Caco-2 (cell line): ENCODE measurements around the gene LY6G5B. TPM values are rescaled to one million over a fixed set of nuclear protein-coding genes. Genes with fewer than 3 reads are reported as not detected.

ENCODE experiments used
- BruUV-seq: library from RNA; stranded (reverse); fragments of 400-500 nt; replicated peaks from 2 replicates; lab custom pipeline; 2021; lab: Mats Ljungman, UMichigan
- CTCF ChIA-PET: fragments of 300-600 bp; sonication (Branson Sonifier 250); formaldehyde crosslinking; loops from one replicate; lab custom pipeline; 2022; ENCODE audit warnings: antibody characterized with exemption; lab: Charles Lee
- POLR2A ChIA-PET: fragments of 300-600 bp; sonication (Branson Sonifier 250); formaldehyde crosslinking; loops from one replicate; lab custom pipeline; 2022; ENCODE audit warnings: antibody characterized with exemption; lab: Charles Lee
- DNase-seq, 2 experiments: peaks; one replicate each; pipeline versions ENCODE4 v3.0.0 to v3.0.0-alpha.2; 2020 to 2022
- H3K27me3 ChIP-seq: replicated peaks from 2 replicates; pipeline ENCODE4 v1.6.0; 2011; ENCODE audit warnings: low read length; ENCODE audit not compliant: control insufficient read depth, insufficient read depth
- H3K36me3 ChIP-seq: 2 replicates; pipeline ENCODE4 v1.5.1; 2011; ENCODE audit warnings: low read length; ENCODE audit not compliant: control insufficient read depth, insufficient read depth
- H3K4me1 ChIP-seq: fragments of 250-450 bp; sonication (Bioruptor Pico); 2 replicates; pipeline ENCODE4 v1.5.1; 2020; ENCODE audit warnings: mild to moderate bottlenecking
- H3K4me3 ChIP-seq: 2 replicates; pipeline ENCODE4 v1.5.1; 2011; ENCODE audit warnings: low read depth, mild to moderate bottlenecking, control low read depth, low read length
- H3K9me3 ChIP-seq: fragments of 250-450 bp; sonication (Bioruptor Pico); 2 replicates; pipeline ENCODE4 v1.5.1; 2020; ENCODE audit warnings: mild to moderate bottlenecking, moderate library complexity
- H3K27ac Mint-ChIP-seq: one replicate; pipeline ENCODE4 v1.8.0; 2022; ENCODE audit warnings: mixed read lengths; ENCODE audit not compliant: unreplicated experiment
- H3K27me3 Mint-ChIP-seq: one replicate; pipeline ENCODE4 v1.8.0; 2022; ENCODE audit warnings: mixed read lengths; ENCODE audit not compliant: insufficient read depth, unreplicated experiment
- H3K36me3 Mint-ChIP-seq: one replicate; pipeline ENCODE4 v1.8.0; 2022; ENCODE audit warnings: mild to moderate bottlenecking, mixed read lengths; ENCODE audit not compliant: insufficient read depth, unreplicated experiment
- H3K4me1 Mint-ChIP-seq: one replicate; pipeline ENCODE4 v1.8.0; 2022; ENCODE audit warnings: low read depth, mixed read lengths; ENCODE audit not compliant: unreplicated experiment
- H3K4me3 Mint-ChIP-seq: one replicate; pipeline ENCODE4 v1.8.0; 2022; ENCODE audit warnings: mild to moderate bottlenecking, moderate library complexity, mixed read lengths; ENCODE audit not compliant: unreplicated experiment
- H3K9me3 Mint-ChIP-seq: one replicate; pipeline ENCODE4 v1.8.0; 2022; ENCODE audit warnings: mixed read lengths; ENCODE audit not compliant: unreplicated experiment
- CTCF ChIP-seq, 2 experiments: fragments of 200-600 bp in 1 of 2; IDR thresholded peaks; 1 replicate in 1 of 2; 2 replicates in 1 of 2; pipeline versions ENCODE4 v1.5.1 to v1.8.0; 2011 to 2022; ENCODE audit warnings: antibody characterized with exemption in 1 of 2, control low read depth in 1 of 2, inconsistent platforms in 1 of 2, low read depth in 1 of 2, low read length in 1 of 2, mild to moderate bottlenecking in 1 of 2, moderate library complexity in 1 of 2; ENCODE audit not compliant: insufficient read depth in 1 of 2, severe bottlenecking in 1 of 2, unreplicated experiment in 1 of 2
- intact Hi-C: fragments of 100-400 bp; cut with micrococcal nuclease; formaldehyde crosslinking; loops from one replicate; pipeline ENCODE4 v1.10.0; 2022; ENCODE audit not compliant: unreplicated experiment
- total RNA-seq: library from RNA; stranded (reverse); gene quantifications from 2 replicates; pipeline ENCODE4 v1.2.3, GENCODE V29; 2022

The LY6G5B gene
- total RNA-seq, 1 experiment from 2014 or later: 17.5 TPM

GRCh38 chr6:31657406-31658157, 12.2 kb upstream of the LY6G5B start:
- ChIA-PET CTCF (no interaction called here), POLR2A (interaction anchor here (0.6 kb wide), 1 partner anchor 381 kb away, joined by 7 read pairs; no protein-coding TSS in a partner anchor)
- Histone ChIP-seq H3K9me3 (no peaks in the 10 kb centered on the region), H3K36me3 (peaks cover 9% of the 10 kb centered on the region), H3K27me3 (no peaks in the 10 kb centered on the region), H3K4me1 (peaks cover 40% of the 10 kb centered on the region), H3K4me3 (no peak overlapping the region)
- no peak for TF ChIP-seq CTCF (IDR thresholded peaks at IDR 0.05; ENCODE audit: insufficient read depth in 1 of 2, low read depth in 1 of 2, low read length in 1 of 2, severe bottlenecking in 1 of 2, unreplicated experiment in 1 of 2)
- H3K4me1 Mint-ChIP-seq: peaks cover 41% of the 10 kb centered on the region
- peak overlapping the region; percentile 88 for H3K27ac Mint-ChIP-seq
- no peak for DNase-seq
- no TSS peak for BruUV-seq
- H3K36me3 Mint-ChIP-seq: peaks cover 66% of the 10 kb centered on the region
- H3K4me3 Mint-ChIP-seq: peak overlapping the region; percentile 57
- intact Hi-C loops: no loop called here
- no peaks in the 10 kb centered on the region for H3K27me3 Mint-ChIP-seq
- H3K9me3 Mint-ChIP-seq: no peaks in the 10 kb centered on the region

DNA sequence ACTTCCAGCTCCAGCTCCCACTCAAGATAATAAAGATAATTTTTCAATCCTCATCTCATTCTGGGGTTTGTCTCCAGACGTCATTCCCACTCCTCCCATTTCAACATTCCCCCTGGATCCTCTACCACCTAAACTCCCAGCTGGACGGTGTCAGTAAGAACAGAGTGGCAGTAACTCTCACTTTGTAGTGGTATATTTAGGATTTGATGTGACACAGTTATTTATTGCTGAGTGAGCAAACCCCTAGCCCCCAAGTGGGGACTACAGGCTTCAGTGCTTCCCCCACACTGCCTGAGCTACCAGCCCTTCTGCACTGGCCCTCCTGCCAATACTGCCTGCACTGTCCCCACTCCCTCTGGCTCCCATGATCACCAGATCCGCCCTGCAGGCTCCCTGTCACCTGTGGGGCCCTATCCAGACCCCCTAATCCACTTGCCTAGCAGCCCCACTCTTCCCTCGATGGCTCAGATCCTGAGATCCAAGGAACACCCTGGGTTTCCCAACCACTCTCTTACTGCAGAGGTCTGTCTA, 11.6 kb upstream of the LY6G5B start:
- H3K36me3 ChIP-seq: peaks cover 9% of the 10 kb centered on the region
- TF ChIP-seq CTCF (IDR thresholded peaks at IDR 0.05; ENCODE audit: insufficient read depth in 1 of 2, low read depth in 1 of 2, low read length in 1 of 2, severe bottlenecking in 1 of 2, unreplicated experiment in 1 of 2): no peak
- Mint-ChIP-seq H3K9me3 (no peaks in the 10 kb centered on the region), H3K27ac (peak overlapping the region; percentile 88), H3K27me3 (no peaks in the 10 kb centered on the region), H3K4me1 (peaks cover 41% of the 10 kb centered on the region), H3K4me3 (peak overlapping the region; percentile 57), H3K36me3 (peaks cover 66% of the 10 kb centered on the region)
- DNase-seq: no peak
- H3K27me3 ChIP-seq: no peaks in the 10 kb centered on the region
- no peaks in the 10 kb centered on the region for H3K9me3 ChIP-seq
- no TSS peak for BruUV-seq
- H3K4me1 ChIP-seq: peaks cover 40% of the 10 kb centered on the region
- CTCF ChIA-PET: no interaction called here
- no peak overlapping the region for H3K4me3 ChIP-seq
- POLR2A ChIA-PET: interaction anchor here (0.6 kb wide), 1 partner anchor 380 kb away, joined by 7 read pairs; no protein-coding TSS in a partner anchor
- intact Hi-C loops: no loop called here

GRCh38 chr6:31658983-31659648, 10.7 kb upstream of the LY6G5B start:
- Histone ChIP-seq H3K36me3 (peaks cover 9% of the 10 kb centered on the region), H3K4me3 (peak overlapping the region; percentile 53), H3K4me1 (peaks cover 44% of the 10 kb centered on the region), H3K9me3 (no peaks in the 10 kb centered on the region), H3K27me3 (no peaks in the 10 kb centered on the region)
- no peak for DNase-seq
- H3K27me3 Mint-ChIP-seq: no peaks in the 10 kb centered on the region
- peak overlapping the region; percentile 89 for H3K27ac Mint-ChIP-seq
- intact Hi-C loops: no loop called here
- H3K4me1 Mint-ChIP-seq: peaks cover 47% of the 10 kb centered on the region
- BruUV-seq: no TSS peak
- H3K36me3 Mint-ChIP-seq: peaks cover 73% of the 10 kb centered on the region
- H3K4me3 Mint-ChIP-seq: peak overlapping the region; percentile 88
- POLR2A ChIA-PET: interaction anchor here (1.0 to 2.4 kb wide), 2 partner anchors 31 to 156 kb away, joined by 4 to 5 read pairs; partner anchors contain the start of genes HSPA1A and HSPA1L
- H3K9me3 Mint-ChIP-seq: no peaks in the 10 kb centered on the region
- CTCF ChIA-PET: interaction anchor here (0.7 kb wide), 1 partner anchor 77 kb away, joined by 4 read pairs; the partner anchor contains the start of gene CLIC1
- TF ChIP-seq CTCF (IDR thresholded peaks at IDR 0.05; ENCODE audit: insufficient read depth in 1 of 2, low read depth in 1 of 2, low read length in 1 of 2, severe bottlenecking in 1 of 2, unreplicated experiment in 1 of 2): no peak
